DND-41 (cell line): ENCODE results near the gene TBC1D22A.

Source experiments
- EZH2 ChIP-seq: IDR thresholded peaks from 3 replicates; pipeline ENCODE4 v1.6.1; 2012; ENCODE audit warnings: borderline replicate concordance, low read depth, mild to moderate bottlenecking, moderate library complexity, low read length, inconsistent platforms; ENCODE audit not compliant: severe bottlenecking
- TF ChIP-seq, protein P1 (sequence below): IDR thresholded peaks from 2 replicates; pipeline ENCODE4 v1.5.1; 2012; ENCODE audit warnings: borderline replicate concordance, low read length, moderate library complexity, mild to moderate bottlenecking; ENCODE audit not compliant: poor library complexity, severe bottlenecking; ENCODE audit errors: extremely low read depth

- TF ChIP-seq, protein P1, sequence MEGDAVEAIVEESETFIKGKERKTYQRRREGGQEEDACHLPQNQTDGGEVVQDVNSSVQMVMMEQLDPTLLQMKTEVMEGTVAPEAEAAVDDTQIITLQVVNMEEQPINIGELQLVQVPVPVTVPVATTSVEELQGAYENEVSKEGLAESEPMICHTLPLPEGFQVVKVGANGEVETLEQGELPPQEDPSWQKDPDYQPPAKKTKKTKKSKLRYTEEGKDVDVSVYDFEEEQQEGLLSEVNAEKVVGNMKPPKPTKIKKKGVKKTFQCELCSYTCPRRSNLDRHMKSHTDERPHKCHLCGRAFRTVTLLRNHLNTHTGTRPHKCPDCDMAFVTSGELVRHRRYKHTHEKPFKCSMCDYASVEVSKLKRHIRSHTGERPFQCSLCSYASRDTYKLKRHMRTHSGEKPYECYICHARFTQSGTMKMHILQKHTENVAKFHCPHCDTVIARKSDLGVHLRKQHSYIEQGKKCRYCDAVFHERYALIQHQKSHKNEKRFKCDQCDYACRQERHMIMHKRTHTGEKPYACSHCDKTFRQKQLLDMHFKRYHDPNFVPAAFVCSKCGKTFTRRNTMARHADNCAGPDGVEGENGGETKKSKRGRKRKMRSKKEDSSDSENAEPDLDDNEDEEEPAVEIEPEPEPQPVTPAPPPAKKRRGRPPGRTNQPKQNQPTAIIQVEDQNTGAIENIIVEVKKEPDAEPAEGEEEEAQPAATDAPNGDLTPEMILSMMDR = no peak
- no peak for TF ChIP-seq EZH2
These were observed 269.1 kb downstream of the TBC1D22A start for GRCh38 chr22:47031628-47031915.
